WI38 (cell line): Measurements from ENCODE around the gene OGDH.
"Not testable (repeated sequence)": the region's sequence is repeated elsewhere in the genome, so short reads cannot be mapped to it uniquely, and the experiment has no call there.

Experiments
- H3K4me3 ChIP-seq: 2 replicates; pipeline ENCODE4 v1.5.1; 2011; ENCODE audit warnings: low read depth, mild to moderate bottlenecking, control low read depth, low read length
- TF ChIP-seq, protein P1 (sequence below): IDR thresholded peaks from 2 replicates; pipeline ENCODE4 v1.5.1; 2012; ENCODE audit warnings: low read depth, mild to moderate bottlenecking, control low read depth, low read length

Gene OGDH

DNA sequence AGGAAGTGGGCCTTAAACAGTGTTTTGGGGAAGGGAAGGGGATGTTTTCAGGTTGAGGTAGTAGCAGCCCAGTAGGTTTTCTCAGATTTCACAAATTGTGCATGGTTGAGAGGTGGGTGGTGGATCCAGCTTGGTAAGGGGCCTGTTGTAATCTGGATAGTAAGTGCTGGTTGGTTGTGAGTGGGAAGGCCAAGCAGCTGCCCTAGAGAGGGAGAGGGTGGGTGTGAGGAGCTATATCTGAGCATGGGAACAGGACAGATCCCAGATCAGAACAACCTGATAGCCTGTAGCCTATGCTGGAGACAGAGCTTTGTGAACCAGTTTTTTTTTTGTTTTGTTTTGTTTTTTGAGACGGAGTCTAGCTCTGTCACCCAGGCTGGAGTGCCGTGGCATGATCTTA, 88.3 kb downstream of the OGDH start:
- H3K4me3 ChIP-seq: no peak overlapping the region
- TF ChIP-seq, protein P1, sequence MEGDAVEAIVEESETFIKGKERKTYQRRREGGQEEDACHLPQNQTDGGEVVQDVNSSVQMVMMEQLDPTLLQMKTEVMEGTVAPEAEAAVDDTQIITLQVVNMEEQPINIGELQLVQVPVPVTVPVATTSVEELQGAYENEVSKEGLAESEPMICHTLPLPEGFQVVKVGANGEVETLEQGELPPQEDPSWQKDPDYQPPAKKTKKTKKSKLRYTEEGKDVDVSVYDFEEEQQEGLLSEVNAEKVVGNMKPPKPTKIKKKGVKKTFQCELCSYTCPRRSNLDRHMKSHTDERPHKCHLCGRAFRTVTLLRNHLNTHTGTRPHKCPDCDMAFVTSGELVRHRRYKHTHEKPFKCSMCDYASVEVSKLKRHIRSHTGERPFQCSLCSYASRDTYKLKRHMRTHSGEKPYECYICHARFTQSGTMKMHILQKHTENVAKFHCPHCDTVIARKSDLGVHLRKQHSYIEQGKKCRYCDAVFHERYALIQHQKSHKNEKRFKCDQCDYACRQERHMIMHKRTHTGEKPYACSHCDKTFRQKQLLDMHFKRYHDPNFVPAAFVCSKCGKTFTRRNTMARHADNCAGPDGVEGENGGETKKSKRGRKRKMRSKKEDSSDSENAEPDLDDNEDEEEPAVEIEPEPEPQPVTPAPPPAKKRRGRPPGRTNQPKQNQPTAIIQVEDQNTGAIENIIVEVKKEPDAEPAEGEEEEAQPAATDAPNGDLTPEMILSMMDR: no peak

DNA sequence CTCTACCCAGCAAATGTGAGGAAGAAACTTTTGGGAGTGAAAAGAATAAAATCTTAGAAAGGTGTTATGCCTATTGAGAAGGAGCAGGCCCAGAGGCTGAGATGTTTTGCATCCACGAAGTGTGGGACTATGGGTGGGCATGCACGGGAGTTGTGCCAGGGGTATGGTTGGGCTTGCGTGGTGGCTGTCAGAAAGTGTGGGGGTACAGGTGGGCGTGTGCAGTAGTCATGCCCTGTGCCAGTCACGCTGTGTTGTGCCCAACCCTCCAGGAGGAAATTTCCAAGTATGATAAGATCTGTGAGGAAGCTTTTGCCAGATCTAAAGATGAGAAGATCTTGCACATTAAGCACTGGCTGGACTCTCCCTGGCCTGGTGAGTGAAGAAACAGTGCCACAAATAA, 89.3 kb downstream of the OGDH start:
- TF ChIP-seq, protein P1: no peak

GRCh38 chr7:44696728-44697127, 90.3 kb downstream of the OGDH start:
- TF ChIP-seq, protein P1: no peak
- H3K4me3 ChIP-seq: no peak overlapping the region

More for the DNA sequence above, 89.3 kb downstream of the OGDH start:
- no peak overlapping the region for H3K4me3 ChIP-seq

GRCh38 chr7:44697136-44698045, 91.0 kb downstream of the OGDH start:
- no peak overlapping the region for H3K4me3 ChIP-seq
- TF ChIP-seq, protein P1: no peak

DNA sequence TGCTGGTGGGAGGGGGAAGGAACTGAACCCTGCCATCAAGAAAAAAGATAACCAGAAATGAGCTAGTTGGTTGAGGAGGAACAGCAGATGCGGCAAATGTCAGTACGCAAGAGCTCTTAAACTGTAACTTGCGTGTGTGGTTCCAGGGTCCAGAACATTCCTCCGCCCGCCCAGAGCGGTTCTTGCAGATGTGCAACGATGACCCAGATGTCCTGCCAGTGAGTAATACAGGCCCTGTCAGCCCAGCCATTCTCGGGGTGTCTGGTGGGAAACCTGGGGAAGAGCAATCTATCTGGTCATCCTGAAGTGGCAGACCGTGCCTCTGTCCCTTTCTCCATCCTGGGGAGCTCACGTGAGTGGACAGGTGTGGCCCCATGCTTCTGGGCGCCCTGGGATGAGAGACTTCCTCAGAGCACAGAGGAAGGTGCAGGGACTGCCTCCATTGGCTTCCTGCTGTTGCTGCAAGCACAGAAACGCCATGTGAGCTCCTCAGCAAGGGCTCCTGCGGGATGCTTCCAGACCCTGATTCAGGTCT, 91.7 kb downstream of the OGDH start:
- H3K4me3 ChIP-seq: no peak overlapping the region
- TF ChIP-seq, protein P1: no peak

GRCh38 chr7:44699598-44699997, 93.2 kb downstream of the OGDH start:
- H3K4me3 ChIP-seq: not testable (repeated sequence)

- H3K4me3 ChIP-seq: no peak overlapping the region
- TF ChIP-seq, protein P1: no peak
Observed at GRCh38 chr7:44700322-44700721, 93.9 kb downstream of the OGDH start.

DNA sequence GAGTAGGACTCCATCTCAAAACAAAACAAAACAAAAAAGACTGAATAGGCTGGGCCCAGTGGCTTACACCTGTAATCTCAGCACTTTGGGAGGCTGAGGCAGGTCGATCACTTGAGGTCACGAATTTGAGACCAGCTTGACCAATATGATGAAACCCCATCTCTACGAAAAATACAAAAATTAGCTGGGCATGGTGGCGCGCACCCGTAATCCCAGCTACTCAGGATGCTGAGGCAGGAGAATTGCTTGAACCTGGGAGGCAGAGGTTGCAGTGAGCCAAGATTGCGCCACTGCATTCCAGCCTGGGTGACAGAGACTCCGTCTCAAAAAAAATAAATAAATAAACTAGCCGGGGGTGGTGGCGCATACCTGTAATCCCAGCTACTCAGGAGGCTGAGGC, 97.0 kb downstream of the OGDH start:
- not testable (repeated sequence) for H3K4me3 ChIP-seq
